GM20000 (cell line): ENCODE results near the gene EMX1.

Experiments used
- DNase-seq: peaks from one replicate; pipeline ENCODE4 v3.0.0; 2012; ENCODE audit warnings: low spot score
- TF ChIP-seq, protein P1 (sequence below): IDR thresholded peaks from 2 replicates; pipeline ENCODE4 v1.5.1; 2012; ENCODE audit warnings: mild to moderate bottlenecking, control low read depth; ENCODE audit errors: extremely low read depth, missing control alignments

Gene EMX1

DNA sequence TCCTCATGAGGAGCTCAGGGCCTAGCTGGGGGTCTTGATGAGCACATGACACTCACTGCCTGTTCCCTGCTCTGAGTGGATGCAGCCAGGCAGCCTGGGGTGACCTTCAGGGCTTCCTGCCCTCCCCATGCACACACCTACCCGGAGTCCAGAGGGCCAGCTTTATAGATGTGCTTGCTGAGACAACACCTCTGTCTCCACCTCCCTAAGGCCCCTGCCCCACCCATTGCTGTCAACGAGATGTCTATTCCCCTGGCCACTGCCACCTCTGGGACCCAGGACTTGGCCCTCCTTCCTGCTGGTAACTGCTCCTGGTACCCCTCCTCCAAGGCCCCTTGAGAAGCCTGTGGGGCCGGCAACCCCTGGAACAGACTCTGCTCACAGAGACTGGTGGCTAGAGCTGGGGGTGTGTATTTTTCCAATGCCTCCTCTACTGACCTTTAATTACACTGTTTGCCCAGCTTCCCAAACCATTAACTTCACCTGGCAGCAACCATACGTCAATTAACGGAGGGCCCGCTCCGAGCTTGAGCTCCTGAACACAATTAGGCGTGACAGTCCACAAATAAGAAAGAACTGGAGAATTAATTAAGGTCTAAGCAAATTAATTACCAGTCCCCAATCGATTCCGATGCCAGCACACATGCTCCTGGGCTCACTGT lies 66.3 kb downstream of the EMX1 start:
- DNase-seq = no peak
- TF ChIP-seq, protein P1, sequence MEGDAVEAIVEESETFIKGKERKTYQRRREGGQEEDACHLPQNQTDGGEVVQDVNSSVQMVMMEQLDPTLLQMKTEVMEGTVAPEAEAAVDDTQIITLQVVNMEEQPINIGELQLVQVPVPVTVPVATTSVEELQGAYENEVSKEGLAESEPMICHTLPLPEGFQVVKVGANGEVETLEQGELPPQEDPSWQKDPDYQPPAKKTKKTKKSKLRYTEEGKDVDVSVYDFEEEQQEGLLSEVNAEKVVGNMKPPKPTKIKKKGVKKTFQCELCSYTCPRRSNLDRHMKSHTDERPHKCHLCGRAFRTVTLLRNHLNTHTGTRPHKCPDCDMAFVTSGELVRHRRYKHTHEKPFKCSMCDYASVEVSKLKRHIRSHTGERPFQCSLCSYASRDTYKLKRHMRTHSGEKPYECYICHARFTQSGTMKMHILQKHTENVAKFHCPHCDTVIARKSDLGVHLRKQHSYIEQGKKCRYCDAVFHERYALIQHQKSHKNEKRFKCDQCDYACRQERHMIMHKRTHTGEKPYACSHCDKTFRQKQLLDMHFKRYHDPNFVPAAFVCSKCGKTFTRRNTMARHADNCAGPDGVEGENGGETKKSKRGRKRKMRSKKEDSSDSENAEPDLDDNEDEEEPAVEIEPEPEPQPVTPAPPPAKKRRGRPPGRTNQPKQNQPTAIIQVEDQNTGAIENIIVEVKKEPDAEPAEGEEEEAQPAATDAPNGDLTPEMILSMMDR = no peak

DNA sequence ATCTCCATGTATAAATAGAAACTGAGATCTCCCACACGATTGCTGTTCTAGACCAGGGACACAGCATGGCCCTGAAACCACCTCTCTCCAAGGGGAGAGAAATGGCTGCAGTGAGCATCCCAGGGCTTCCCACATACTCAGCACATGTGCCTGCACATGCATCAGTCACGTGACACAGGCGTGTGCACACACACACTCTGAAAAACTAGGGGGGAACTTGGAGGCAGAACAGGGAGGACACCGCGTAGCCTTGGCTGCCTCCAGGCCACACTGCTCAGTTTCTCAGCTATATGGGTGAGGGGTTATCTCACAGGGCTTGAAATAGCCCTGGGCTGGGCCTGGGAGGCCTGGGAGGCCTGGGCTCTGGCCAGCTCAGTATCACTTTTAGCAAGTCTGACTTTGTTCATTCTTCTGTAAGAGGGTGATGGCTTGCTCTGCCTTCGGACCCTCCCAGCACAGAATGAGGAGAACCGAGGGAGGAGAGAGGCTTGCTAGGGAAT lies 66.9 kb downstream of the EMX1 start:
- TF ChIP-seq, protein P1 = no peak
- DNase-seq = no peak
